ENCODE measurements around the gene RASD2. TPM values are rescaled to one million over a fixed set of nuclear protein-coding genes. Genes with fewer than 3 reads are reported as not detected.
"Not testable (repeated sequence)": the region's sequence is repeated elsewhere in the genome, so short reads cannot be mapped to it uniquely, and the experiment has no call there.

The RASD2 gene
- total RNA-seq (1 to 10 TPM in 1 of 2 donors, under 1 TPM in 1; 0.14 to 1.1 TPM), polyA plus RNA-seq (under 1 TPM; 0.40 to 0.47 TPM)
- long read RNA-seq, donor 1, result 0 reads
- long read RNA-seq, donor 2, result 0 reads
- long read RNA-seq, donor 3, partial matches to known transcripts, result 0 of 1 reads
- long read RNA-seq, donor 3, other reads (novel, unspliced or antisense), result 0 of 1 reads
- long read RNA-seq, donor 4, result 0 reads
- long read RNA-seq, donor 5, partial matches to known transcripts, result 0 of 1 reads
- long read RNA-seq, donor 5, other reads (novel, unspliced or antisense), result 0 of 1 reads

DNA sequence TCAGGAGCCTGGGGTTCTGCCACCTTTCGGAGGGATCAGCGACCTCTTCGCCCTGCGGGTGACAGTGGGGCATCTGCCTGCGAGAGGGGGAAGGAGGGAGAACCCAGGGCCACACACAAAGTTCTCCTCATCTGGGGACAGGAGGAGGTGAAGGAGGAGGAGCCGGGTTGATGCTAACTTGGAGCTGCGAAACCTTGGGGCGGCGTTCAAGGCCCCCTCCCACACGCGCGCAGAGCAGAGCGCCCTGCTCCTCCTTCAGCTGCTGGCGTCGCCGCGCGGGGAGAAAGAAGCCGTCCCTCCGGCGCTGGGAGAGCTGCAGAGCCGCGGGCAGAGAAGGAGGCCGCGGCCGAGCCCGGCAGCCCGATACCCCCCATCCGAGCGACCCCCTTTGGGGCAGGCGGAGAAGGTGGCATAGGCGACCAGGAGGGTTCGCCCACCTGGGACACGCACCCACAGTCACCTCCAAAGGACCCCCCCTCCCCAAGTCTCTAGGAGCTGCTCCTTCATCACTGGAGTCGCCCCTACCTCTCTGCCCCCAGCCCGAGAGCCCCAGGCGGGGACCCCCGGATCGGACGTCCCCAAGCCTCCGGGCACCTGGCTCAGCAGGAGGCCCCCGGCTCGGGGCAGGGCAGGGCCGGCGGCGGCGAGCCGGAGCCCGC is at the start of gene RASD2:
RASD2 (plus strand) TSS at position 237 of the 659 bp plus-strand sequence. CDS start 5,979 bp downstream, outside the sequence.
- H3K9me3 ChIP-seq (ENCODE audit: control insufficient read depth in 4 of 4, insufficient read depth in 3 of 4, low read length in 3 of 4), result no peaks in the 10 kb centered on the region
- WGBS, 2 donors, result 0 to 2% methylated on average over 32 to 49 of the region's 49 CpGs
- no peak for TF ChIP-seq CTCF (IDR thresholded peaks at IDR 0.05; ENCODE audit: control extremely low read depth, extremely low read depth)
- ATAC-seq (ENCODE audit: insufficient read depth, low FRiP score) (peak; percentile 22), DNase-seq (no peak)
- no peak within 1 kb of the TSS for H3K9ac ChIP-seq (ENCODE audit: insufficient read depth in 1 of 2, low read length in 2 of 2)
- peaks cover 0 to 28% (median 9%) of the 10 kb centered on the region in 5 donors for H3K4me1 ChIP-seq (ENCODE audit: control insufficient read depth in 5 of 5, insufficient read depth in 5 of 5, low read length in 5 of 5)
- H3K4me3 ChIP-seq, result peak within 1 kb of the TSS; percentile 25
- no peak within 1 kb of the TSS for H3K27ac ChIP-seq (ENCODE audit: low read depth in 1 of 2, low read length in 1 of 2)
- H3K36me3 ChIP-seq (ENCODE audit: control insufficient read depth in 4 of 4, insufficient read depth in 4 of 4, low read length in 4 of 4), result no peaks in the 10 kb centered on the region
- H3K27me3 ChIP-seq (ENCODE audit: control insufficient read depth in 3 of 3, insufficient read depth in 3 of 3, low read length in 2 of 3), result peaks cover 0 to 24% (median 15%) of the 10 kb centered on the region in 3 donors

GRCh38 chr22:35491061-35491907 is 49.3 kb upstream of the RASD2 start:
- H3K27ac ChIP-seq (ENCODE audit: low read depth in 1 of 2, low read length in 1 of 2); H3K27me3 ChIP-seq (ENCODE audit: control insufficient read depth in 3 of 3, insufficient read depth in 3 of 3, low read length in 2 of 3); H3K4me3 ChIP-seq; H3K36me3 ChIP-seq (ENCODE audit: control insufficient read depth in 4 of 4, insufficient read depth in 4 of 4, low read length in 4 of 4); DNase-seq; H3K9ac ChIP-seq (ENCODE audit: insufficient read depth in 1 of 2, low read length in 2 of 2); H3K9me3 ChIP-seq (ENCODE audit: control insufficient read depth in 4 of 4, insufficient read depth in 3 of 4, low read length in 3 of 4); H3K4me1 ChIP-seq (ENCODE audit: control insufficient read depth in 5 of 5, insufficient read depth in 5 of 5, low read length in 5 of 5); ATAC-seq (ENCODE audit: insufficient read depth, low FRiP score): not testable (repeated sequence)
- WGBS, 2 donors, result 73 to 87% methylated on average over 10 to 19 of the region's 24 CpGs

GRCh38 chr22:35491908-35492380 is 48.7 kb upstream of the RASD2 start:
- no peak for DNase-seq

More at GRCh38 chr22:35491908-35492380, 48.7 kb upstream of the RASD2 start:
- Histone ChIP-seq H3K27ac (ENCODE audit: low read depth in 1 of 2, low read length in 1 of 2) (no peak overlapping the region), H3K4me3 (no peak overlapping the region), H3K36me3 (ENCODE audit: control insufficient read depth in 4 of 4, insufficient read depth in 4 of 4, low read length in 4 of 4) (no peaks in the 10 kb centered on the region), H3K9ac (ENCODE audit: insufficient read depth in 1 of 2, low read length in 2 of 2) (no peak overlapping the region), H3K4me1 (ENCODE audit: control insufficient read depth in 5 of 5, insufficient read depth in 5 of 5, low read length in 5 of 5) (peaks cover 0 to 7% (median 0%) of the 10 kb centered on the region in 5 donors), H3K27me3 (ENCODE audit: control insufficient read depth in 3 of 3, insufficient read depth in 3 of 3, low read length in 2 of 3) (no peaks in the 10 kb centered on the region), H3K9me3 (ENCODE audit: control insufficient read depth in 4 of 4, insufficient read depth in 3 of 4, low read length in 3 of 4) (no peaks in the 10 kb centered on the region)
- WGBS, 2 donors, result 74 to 87% methylated on average over 3 of the region's 3 CpGs
- no peak for ATAC-seq (ENCODE audit: insufficient read depth, low FRiP score)
- TF ChIP-seq CTCF (IDR thresholded peaks at IDR 0.05; ENCODE audit: control extremely low read depth, extremely low read depth), result no peak
